ENCODE data around the gene FBXO44. TPM values are rescaled to one million over a fixed set of nuclear protein-coding genes. Genes with fewer than 3 reads are reported as not detected.

FBXO44 gene
- total and polyA plus RNA-seq, 2 donors (not counting 1 experiment from before 2014, with no cell fraction given) = 8.1 to 17.8 TPM

DNA sequence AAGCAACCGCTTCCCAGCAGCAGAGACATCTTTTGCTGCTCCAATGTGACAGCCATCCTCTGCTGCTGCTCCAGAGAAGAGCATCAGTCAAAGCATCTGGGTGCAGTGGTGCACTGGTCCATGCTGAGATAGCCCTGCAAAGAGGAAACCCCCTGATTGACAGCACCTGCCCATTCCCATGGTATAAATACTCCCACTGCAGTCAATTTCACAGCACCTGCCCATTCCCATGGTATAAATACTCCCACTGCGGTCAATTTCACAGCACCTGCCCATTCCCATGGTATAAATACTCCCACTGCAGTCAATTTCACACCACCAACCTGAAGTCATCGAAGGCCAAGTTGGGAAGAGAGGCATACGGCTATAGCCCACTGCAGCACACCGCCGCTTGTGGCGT, 25.9 kb upstream of the FBXO44 start:
- no peaks in the 10 kb centered on the region for H3K36me3 ChIP-seq (ENCODE audit: control insufficient read depth, insufficient read depth, low read length)
- no peaks in the 10 kb centered on the region for H3K79me2 ChIP-seq (ENCODE audit: control insufficient read depth, insufficient read depth, low read length)
- no peaks in the 10 kb centered on the region for H3K9me3 ChIP-seq (ENCODE audit: control insufficient read depth, insufficient read depth, low read depth, low read length)
- H3K27me3 ChIP-seq (ENCODE audit: control insufficient read depth, insufficient read depth, low read length) = peaks cover 3% of the 10 kb centered on the region
- H3K4me2 ChIP-seq (ENCODE audit: extremely low read depth, insufficient read depth, low read length) = no peak overlapping the region
- H2AFZ ChIP-seq (ENCODE audit: low read length) = no peak overlapping the region
- no peaks in the 10 kb centered on the region for H3K4me1 ChIP-seq (ENCODE audit: control insufficient read depth, extremely low read depth, insufficient read depth, low read length)
- no peak for TF ChIP-seq EZH2 (IDR thresholded peaks at IDR 0.05; ENCODE audit: low read length, missing control alignments)
- TF ChIP-seq, protein P1, sequence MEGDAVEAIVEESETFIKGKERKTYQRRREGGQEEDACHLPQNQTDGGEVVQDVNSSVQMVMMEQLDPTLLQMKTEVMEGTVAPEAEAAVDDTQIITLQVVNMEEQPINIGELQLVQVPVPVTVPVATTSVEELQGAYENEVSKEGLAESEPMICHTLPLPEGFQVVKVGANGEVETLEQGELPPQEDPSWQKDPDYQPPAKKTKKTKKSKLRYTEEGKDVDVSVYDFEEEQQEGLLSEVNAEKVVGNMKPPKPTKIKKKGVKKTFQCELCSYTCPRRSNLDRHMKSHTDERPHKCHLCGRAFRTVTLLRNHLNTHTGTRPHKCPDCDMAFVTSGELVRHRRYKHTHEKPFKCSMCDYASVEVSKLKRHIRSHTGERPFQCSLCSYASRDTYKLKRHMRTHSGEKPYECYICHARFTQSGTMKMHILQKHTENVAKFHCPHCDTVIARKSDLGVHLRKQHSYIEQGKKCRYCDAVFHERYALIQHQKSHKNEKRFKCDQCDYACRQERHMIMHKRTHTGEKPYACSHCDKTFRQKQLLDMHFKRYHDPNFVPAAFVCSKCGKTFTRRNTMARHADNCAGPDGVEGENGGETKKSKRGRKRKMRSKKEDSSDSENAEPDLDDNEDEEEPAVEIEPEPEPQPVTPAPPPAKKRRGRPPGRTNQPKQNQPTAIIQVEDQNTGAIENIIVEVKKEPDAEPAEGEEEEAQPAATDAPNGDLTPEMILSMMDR (conservative IDR thresholded peaks at IDR 0.05 in 1 of 2, IDR thresholded peaks at IDR 0.05 in 1 of 2; ENCODE audit: low read depth in 1 of 2, low read length in 2 of 2) = no peak
- H3K9ac ChIP-seq (ENCODE audit: insufficient read depth, low read length) = no peak overlapping the region
- DNase-seq (ENCODE audit: low read depth in 2 of 2) = no peak
- H3K27ac ChIP-seq (ENCODE audit: insufficient read depth, low read length) = no peak overlapping the region
- no peaks in the 10 kb centered on the region for H4K20me1 ChIP-seq (ENCODE audit: control insufficient read depth, extremely low read depth, insufficient read depth, low read length)
- no peak overlapping the region for H3K4me3 ChIP-seq (replicated peaks in 1 of 4; ENCODE audit: control extremely low read depth in 1 of 4, insufficient read depth in 1 of 4, low read depth in 3 of 4, low read length in 4 of 4)

GRCh38 chr1:11629184-11630016, 25.3 kb upstream of the FBXO44 start:
- Histone ChIP-seq H3K36me3 (ENCODE audit: control insufficient read depth, insufficient read depth, low read length) (no peaks in the 10 kb centered on the region), H2AFZ (ENCODE audit: low read length) (no peak overlapping the region), H3K4me3 (replicated peaks in 1 of 4; ENCODE audit: control extremely low read depth in 1 of 4, insufficient read depth in 1 of 4, low read depth in 3 of 4, low read length in 4 of 4) (no peak overlapping the region), H3K27ac (ENCODE audit: insufficient read depth, low read length) (no peak overlapping the region), H3K4me2 (ENCODE audit: extremely low read depth, insufficient read depth, low read length) (no peak overlapping the region), H3K4me1 (ENCODE audit: control insufficient read depth, extremely low read depth, insufficient read depth, low read length) (no peaks in the 10 kb centered on the region), H3K27me3 (ENCODE audit: control insufficient read depth, insufficient read depth, low read length) (peaks cover 3% of the 10 kb centered on the region), H3K9me3 (ENCODE audit: control insufficient read depth, insufficient read depth, low read depth, low read length) (no peaks in the 10 kb centered on the region), H4K20me1 (ENCODE audit: control insufficient read depth, extremely low read depth, insufficient read depth, low read length) (no peaks in the 10 kb centered on the region), H3K9ac (ENCODE audit: insufficient read depth, low read length) (no peak overlapping the region), H3K79me2 (ENCODE audit: control insufficient read depth, insufficient read depth, low read length) (no peaks in the 10 kb centered on the region)
- DNase-seq (ENCODE audit: low read depth in 2 of 2) = no peak
- no peak for TF ChIP-seq EZH2 (IDR thresholded peaks at IDR 0.05; ENCODE audit: low read length, missing control alignments)
- TF ChIP-seq, protein P1 (conservative IDR thresholded peaks at IDR 0.05 in 1 of 2, IDR thresholded peaks at IDR 0.05 in 1 of 2; ENCODE audit: low read depth in 1 of 2, low read length in 2 of 2) = no peak

- Histone ChIP-seq H4K20me1 (ENCODE audit: control insufficient read depth, extremely low read depth, insufficient read depth, low read length) (no peaks in the 10 kb centered on the region), H2AFZ (ENCODE audit: low read length) (no peak overlapping the region), H3K27me3 (ENCODE audit: control insufficient read depth, insufficient read depth, low read length) (peaks cover 7% of the 10 kb centered on the region), H3K4me2 (ENCODE audit: extremely low read depth, insufficient read depth, low read length) (no peak overlapping the region), H3K27ac (ENCODE audit: insufficient read depth, low read length) (no peak overlapping the region), H3K9me3 (ENCODE audit: control insufficient read depth, insufficient read depth, low read depth, low read length) (no peaks in the 10 kb centered on the region), H3K36me3 (ENCODE audit: control insufficient read depth, insufficient read depth, low read length) (no peaks in the 10 kb centered on the region), H3K79me2 (ENCODE audit: control insufficient read depth, insufficient read depth, low read length) (no peaks in the 10 kb centered on the region), H3K4me3 (replicated peaks in 1 of 4; ENCODE audit: control extremely low read depth in 1 of 4, insufficient read depth in 1 of 4, low read depth in 3 of 4, low read length in 4 of 4) (no peak overlapping the region), H3K4me1 (ENCODE audit: control insufficient read depth, extremely low read depth, insufficient read depth, low read length) (no peaks in the 10 kb centered on the region), H3K9ac (ENCODE audit: insufficient read depth, low read length) (no peak overlapping the region)
- TF ChIP-seq, protein P1 (conservative IDR thresholded peaks at IDR 0.05 in 1 of 2, IDR thresholded peaks at IDR 0.05 in 1 of 2; ENCODE audit: low read depth in 1 of 2, low read length in 2 of 2) = no peak
- TF ChIP-seq EZH2 (IDR thresholded peaks at IDR 0.05; ENCODE audit: low read length, missing control alignments) = no peak
- no peak for DNase-seq (ENCODE audit: low read depth in 2 of 2)
These were observed 20.1 kb upstream of the FBXO44 start for GRCh38 chr1:11634365-11635192.
